Left renal pelvis (tissue), 4 donors: ENCODE results near the gene POLR3K. TPM values are rescaled to one million over a fixed set of nuclear protein-coding genes. Genes with fewer than 3 reads are reported as not detected.

Experiments used
- DNase-seq, 4 donors: peaks; one replicate each; pipeline ENCODE4 v3.0.0-alpha.2; 2013; ENCODE audit warnings: low read depth in 4 of 4, low spot score in 3 of 4
- polyA plus RNA-seq, 4 donors: library from polyadenylated mRNA; unstranded; fragments of 120-200 nt; gene quantifications; one replicate each; pipeline ENCODE4 v1.2.1, GENCODE V29; 2013; ENCODE audit not compliant: insufficient read length in 4 of 4

Gene POLR3K
- polyA plus RNA-seq, result 10 to 100 TPM; 10.3 to 13.0 (median 12.1) TPM

DNA sequence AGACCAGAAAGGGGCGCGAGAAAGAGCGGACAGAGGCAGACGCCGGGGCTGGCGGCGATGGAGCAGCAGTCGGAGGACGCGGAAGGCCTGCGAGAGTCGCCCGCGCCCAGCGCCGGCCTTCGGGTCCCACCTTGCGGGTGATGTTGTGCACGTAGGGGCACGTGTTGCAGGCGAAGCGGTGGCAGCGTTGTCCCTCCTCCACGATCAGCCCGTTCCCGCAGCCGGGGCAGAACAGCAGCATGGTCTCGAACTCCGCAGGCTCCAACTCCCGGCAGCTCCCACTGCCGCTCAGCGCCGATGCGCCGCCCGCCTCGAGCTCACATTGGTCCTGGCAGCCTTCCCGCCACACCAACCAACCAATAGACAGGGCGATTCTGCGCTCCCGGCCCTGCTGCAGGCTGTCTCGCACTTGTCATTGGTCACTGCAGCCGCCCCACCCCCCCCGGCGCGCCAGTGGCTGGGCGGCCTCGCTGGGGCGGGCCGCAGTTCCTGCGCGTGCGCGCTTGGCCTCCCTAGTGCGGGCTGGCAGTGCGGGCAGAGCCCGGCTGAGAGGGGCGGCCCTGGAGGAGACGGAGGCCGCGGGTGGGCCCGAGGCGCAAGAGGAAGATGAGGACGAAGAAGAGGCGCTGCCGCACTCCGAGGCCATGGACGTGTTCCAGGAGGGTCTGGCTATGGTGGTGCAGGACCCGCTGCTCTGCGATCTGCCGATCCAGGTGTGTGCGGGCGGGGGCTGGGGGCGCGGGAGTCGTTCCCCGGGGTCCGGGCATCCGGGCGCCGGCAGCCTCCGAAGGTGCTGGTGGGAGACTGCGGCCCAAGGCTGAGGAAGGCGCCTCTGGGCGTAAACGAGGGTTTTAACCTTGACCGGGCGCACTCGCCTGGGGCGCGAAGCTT lies at the start of gene POLR3K, which contains the start of gene SNRNP25:
Gene POLR3K (minus strand): TSS at position 263 of the 891 bp plus-strand sequence. CDS start 22 bp downstream, at position 241.
Gene SNRNP25 (plus strand): TSS at position 483 of the 891 bp plus-strand sequence. CDS start 189 bp downstream, at position 672.
- DNase-seq, result peak; percentile 90 to 93 (median 92)

DNA sequence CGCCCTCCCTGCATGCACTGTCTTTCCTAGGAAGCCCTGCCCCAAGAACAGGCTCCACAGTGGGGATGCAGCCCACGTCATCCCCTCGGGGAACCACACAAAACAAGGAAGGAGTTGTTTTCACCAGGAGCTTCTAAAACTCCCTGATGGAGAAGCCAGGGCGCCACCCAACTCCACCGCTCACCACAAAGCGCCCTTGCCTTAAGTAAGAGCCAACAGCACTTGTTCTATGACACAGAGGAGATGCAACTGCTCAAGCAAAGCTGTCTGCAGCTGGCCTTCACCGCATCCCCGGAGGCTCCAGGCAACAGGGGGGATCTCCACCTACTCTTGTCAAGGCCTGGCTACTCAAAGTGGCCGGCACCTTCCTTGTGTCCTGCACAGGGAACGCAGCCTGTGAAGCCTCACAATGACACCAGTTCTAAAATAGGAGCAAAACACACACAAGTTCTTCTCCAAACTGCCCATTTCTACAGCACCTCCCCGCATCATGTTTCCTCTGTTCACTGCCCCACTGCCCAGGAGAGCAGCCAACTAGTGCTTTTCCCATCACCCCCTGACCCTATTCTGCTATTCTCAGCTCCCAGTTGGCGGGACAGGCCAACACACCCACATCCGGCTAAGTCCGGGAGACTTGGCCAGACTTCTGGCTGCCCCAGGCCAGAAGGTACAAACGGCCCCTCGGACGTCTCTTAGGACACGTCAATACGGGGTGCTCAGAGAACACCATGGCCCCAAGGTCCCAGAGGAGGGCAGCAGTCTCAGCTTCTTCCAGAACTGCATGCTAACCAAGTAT lies 48.9 kb upstream of the POLR3K start:
- DNase-seq, result no peak

DNA sequence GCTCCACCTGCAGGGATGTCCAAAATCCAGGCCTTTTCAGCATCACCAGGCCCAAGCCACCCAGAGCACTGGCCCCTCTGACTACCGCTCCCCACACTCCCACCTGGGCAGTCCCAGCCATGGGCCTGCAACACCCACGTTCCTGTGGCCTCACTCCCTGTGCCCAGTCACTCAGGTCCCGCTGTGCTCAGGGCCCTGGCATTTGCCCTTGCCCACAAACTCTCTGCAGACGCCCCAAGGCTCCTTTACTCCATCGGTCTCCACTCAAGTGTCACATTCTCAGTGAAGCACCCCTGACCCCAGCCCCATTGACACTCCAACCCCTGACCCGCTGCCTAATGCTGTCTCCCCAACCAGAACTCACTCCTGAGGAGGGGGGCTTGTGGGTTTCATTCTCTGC lies 48.2 kb upstream of the POLR3K start:
- no peak for DNase-seq

- no peak for DNase-seq
These were observed 47.6 kb upstream of the POLR3K start for GRCh38 chr16:100989-101388.

GRCh38 chr16:97822-98221 lies 44.4 kb upstream of the POLR3K start:
- no peak for DNase-seq

- peak in 1 of 4 donors; percentile 51 for DNase-seq
These were observed 43.5 kb upstream of the POLR3K start for GRCh38 chr16:96935-97381.

GRCh38 chr16:94918-95265 lies 41.5 kb upstream of the POLR3K start:
- DNase-seq, result no peak

DNA sequence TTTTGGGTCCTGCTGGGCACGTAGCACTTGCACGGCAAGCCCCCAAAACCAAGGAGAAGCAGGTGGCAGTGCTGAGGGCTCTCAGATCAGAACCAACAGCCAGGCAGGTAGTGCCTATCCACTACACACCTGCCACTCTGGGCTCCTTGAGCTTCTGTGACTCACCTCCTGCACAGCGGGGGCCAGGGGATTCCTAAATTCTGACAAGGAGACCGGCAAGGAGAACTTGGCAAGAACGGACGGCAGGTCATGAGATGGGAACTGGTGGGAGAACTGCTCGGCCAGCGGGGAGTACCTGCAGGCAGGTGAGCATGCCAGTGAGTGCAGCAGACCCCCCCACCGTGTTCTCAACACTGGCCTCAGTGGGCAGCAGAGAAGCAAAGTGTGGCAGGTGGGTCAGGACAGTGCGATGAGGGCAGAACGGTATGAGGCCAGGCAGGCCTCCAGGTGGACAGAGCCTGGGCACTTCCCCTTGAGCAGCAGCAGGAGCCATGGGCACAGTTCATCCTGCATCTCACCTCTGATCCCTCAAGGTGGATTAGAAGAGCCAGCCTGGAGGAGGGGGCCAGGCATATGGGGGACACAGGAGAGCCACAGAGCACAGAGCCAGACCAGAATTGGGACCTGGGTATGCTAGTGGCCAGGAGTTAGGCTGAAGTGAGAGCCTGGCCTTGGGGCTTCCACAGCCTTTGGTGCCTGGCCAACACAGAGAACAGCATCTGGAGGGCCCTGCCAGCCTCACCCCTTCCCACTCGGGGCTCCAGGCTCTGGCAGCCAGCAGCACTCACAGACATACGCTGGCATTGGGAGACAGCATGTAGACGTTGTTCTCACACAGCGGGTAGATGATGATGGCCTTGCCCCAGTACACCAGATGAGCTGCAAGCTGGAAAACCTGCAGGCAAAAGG lies 39.3 kb upstream of the POLR3K start:
- DNase-seq, result no peak

- no peak for DNase-seq
These were observed 38.1 kb upstream of the POLR3K start for GRCh38 chr16:91484-91883.

DNA sequence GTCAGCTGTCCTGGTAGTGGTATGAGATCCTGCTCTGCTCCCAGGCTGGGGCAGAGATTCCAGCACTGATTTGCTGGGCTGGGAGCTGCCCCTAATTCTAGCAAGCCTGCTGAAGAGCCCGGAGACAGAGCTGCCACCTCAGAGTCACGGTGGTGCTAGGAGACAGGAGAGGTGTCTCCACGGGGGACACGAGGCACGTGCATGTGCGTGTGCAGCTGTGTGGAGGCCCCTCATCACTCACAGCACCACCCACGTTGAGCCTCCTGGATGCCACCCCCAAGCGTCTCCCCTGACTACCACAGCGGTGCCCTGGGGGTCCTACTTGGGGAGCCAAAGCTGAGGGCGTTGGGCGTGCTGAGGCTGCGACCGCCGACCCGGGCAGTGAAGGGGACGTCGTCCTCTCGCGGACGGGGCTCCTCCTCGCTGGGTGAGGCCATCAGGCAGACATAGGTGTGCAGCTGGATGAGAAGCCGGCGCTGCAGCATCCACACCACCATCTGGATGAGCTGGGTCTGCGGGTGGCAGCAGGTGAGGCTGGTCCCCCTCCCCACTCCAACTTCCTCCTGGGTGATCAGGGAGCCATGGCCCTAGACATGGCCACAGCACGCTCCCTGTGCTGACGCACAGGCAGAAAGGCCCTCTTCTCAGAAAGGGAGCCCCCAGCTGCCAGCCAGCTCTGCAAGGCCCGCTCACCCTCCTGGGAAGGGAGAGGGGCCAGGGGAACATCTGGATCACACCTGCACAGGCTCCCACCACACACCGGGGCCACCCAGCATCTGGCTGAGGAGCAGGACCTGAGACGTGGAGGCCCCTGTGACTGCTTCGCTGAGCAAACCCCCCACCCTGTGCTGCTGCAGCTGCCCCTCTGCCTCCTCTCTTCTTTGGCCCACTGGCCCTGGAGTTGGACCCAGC lies 36.2 kb upstream of the POLR3K start:
- DNase-seq, result no peak

DNA sequence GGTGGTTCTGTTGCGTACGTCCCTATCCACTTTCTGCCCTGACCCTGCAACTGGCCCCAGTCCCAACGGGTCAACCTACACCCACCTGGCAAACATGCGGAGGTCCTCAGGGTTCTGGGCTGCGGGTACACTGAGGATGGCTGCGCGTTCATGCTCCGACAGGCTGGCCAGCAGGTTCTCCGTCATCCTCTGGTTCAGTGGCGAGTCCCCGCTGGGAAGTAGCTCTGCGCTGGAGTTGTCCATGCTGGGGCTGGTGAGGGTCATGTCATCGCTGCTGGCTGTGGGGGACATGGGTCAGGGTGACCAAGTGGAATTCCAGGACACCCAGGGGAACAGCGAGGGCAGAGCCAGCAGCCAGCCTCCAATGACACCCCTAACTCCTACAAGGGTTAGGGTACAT lies 35.2 kb upstream of the POLR3K start:
- no peak for DNase-seq

DNA sequence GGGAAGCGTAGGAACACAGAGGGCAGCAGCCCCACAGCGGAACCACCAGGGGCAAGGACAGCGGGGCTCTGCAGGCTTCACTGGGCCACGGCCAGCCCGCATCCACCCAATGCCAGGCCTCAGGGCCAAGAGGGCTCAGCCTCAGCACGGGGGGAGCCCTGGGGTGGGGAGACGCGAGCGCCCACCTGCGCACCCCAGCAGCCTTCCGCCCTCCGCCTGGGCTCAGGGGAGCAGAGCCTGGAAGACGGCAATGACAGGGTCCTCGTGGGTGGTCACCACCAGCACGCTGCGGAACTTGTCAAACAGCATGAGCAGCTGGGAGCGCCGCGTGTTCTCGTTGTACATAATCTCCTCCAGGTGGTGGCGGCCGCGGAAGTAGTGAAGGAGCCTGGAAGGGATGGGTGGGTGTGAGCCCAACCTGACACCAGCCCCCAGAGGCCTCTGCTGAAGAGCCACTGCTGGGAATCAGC lies 33.1 kb upstream of the POLR3K start:
- DNase-seq, result no peak

- DNase-seq, result no peak
These were observed 32.5 kb upstream of the POLR3K start for GRCh38 chr16:85865-86264.

GRCh38 chr16:85407-85782 lies 32.0 kb upstream of the POLR3K start:
- no peak for DNase-seq

- DNase-seq, result no peak
These were observed 31.5 kb upstream of the POLR3K start for GRCh38 chr16:84718-85406.

GRCh38 chr16:83781-84615 lies 30.6 kb upstream of the POLR3K start:
- no peak for DNase-seq

DNA sequence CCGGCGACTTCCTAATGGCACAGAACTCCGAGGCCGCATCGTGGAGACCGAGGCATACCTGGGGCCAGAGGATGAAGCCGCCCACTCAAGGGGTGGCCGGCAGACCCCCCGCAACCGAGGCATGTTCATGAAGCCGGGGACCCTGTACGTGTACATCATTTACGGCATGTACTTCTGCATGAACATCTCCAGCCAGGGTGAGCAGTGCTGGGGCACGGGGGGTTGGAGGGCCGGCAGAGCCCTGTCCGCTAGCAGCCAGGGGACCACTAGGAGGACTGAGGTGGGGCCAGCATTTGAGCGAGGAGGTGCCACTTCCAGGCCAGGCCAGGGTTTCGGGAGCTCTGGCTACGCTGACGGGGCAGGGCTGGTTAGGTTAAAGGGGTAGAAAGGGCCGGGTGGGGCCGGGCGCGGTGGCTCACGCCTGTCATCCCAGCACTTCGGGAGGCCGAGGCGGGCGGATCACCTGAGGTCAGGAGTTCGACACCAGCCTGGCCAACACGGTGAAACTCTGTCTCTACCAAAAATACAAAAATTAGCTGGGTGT lies 29.7 kb upstream of the POLR3K start:
- no peak for DNase-seq
